Uterus (tissue), 2 donors: Measurements from ENCODE around the gene TSPAN33.

Experiments used
- POLR2A ChIP-seq, 2 donors: fragments of 450-650 bp; IDR thresholded peaks; one replicate each; pipeline ENCODE4 v1.6.1; 2016; ENCODE audit warnings: antibody characterized with exemption in 2 of 2, mild to moderate bottlenecking in 1 of 2, moderate library complexity in 1 of 2
- TF ChIP-seq, protein P1 (sequence below), 4 experiments: fragments of 200-600 bp in 2 of 4; fragments of 450-650 bp in 2 of 4; sonication (generic) in 2 of 4; IDR thresholded peaks; one replicate each; pipeline ENCODE4 v1.5.1; 2016 to 2019; ENCODE audit warnings: antibody characterized with exemption in 4 of 4, mild to moderate bottlenecking in 2 of 4, moderate library complexity in 1 of 4

DNA sequence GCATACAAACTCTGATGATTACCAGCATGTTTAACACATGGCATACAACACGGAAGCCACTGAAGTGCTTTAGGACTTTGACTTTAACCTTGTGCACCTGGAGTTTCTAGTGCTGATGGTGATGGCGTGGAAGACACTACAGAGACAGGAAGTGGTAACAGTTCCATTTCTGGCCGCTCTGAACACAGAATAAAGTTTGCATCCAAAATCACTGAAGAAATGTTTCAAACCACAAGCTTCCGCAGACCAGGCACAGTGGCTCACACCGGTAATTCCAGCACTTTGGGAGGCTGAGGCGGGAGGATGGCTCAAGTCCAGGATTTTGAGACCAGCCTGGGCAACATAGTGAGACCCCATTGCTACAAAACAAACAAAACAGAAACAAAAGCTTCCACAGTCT lies 49.2 kb upstream of the TSPAN33 start:
- TF ChIP-seq, protein P1, sequence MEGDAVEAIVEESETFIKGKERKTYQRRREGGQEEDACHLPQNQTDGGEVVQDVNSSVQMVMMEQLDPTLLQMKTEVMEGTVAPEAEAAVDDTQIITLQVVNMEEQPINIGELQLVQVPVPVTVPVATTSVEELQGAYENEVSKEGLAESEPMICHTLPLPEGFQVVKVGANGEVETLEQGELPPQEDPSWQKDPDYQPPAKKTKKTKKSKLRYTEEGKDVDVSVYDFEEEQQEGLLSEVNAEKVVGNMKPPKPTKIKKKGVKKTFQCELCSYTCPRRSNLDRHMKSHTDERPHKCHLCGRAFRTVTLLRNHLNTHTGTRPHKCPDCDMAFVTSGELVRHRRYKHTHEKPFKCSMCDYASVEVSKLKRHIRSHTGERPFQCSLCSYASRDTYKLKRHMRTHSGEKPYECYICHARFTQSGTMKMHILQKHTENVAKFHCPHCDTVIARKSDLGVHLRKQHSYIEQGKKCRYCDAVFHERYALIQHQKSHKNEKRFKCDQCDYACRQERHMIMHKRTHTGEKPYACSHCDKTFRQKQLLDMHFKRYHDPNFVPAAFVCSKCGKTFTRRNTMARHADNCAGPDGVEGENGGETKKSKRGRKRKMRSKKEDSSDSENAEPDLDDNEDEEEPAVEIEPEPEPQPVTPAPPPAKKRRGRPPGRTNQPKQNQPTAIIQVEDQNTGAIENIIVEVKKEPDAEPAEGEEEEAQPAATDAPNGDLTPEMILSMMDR (IDR thresholded peaks at IDR 0.05) = no peak
- no peak for TF ChIP-seq POLR2A (IDR thresholded peaks at IDR 0.05)
